Natural killer cell (primary cell): ENCODE results near the gene HOXD11. TPM values are rescaled to one million over a fixed set of nuclear protein-coding genes. Genes with fewer than 3 reads are reported as not detected.

ENCODE experiments used
- ATAC-seq, 3 donors: fragments of 150-1000 bp in 2 of 3; fragments of 200-7000 bp in 1 of 3; cut with Tn5 transposase; 1 replicate in 1 of 3; 2 replicates in 2 of 3; pipeline ENCODE4 v1.10.0; 2021; ENCODE audit warnings: mild to moderate bottlenecking in 2 of 3, moderate library complexity in 2 of 3
- DNase-seq, 2 donors: peaks; one replicate each; pipeline versions ENCODE4 v3.0.0 to v3.0.0-alpha.2; 2013 to 2021; ENCODE audit warnings: mixed read lengths in 1 of 2
- H3K27ac ChIP-seq: one replicate; pipeline ENCODE4 v1.5.1; 2013; ENCODE audit warnings: mild to moderate bottlenecking, low read length
- H3K27me3 ChIP-seq: one replicate; pipeline ENCODE4 v1.6.1; 2013; ENCODE audit warnings: low read length; ENCODE audit not compliant: control insufficient read depth, insufficient read depth
- H3K36me3 ChIP-seq: one replicate; pipeline ENCODE4 v1.6.1; 2013; ENCODE audit warnings: low read length; ENCODE audit not compliant: control insufficient read depth, insufficient read depth
- H3K4me1 ChIP-seq: one replicate; pipeline ENCODE4 v1.6.1; 2013; ENCODE audit warnings: low read length; ENCODE audit not compliant: control insufficient read depth, insufficient read depth
- H3K4me3 ChIP-seq: one replicate; pipeline ENCODE4 v1.5.1; 2013; ENCODE audit warnings: low read length
- H3K9me3 ChIP-seq: one replicate; pipeline ENCODE4 v1.6.1; 2013; ENCODE audit warnings: low read length; ENCODE audit not compliant: control insufficient read depth, insufficient read depth
- H3K27ac Mint-ChIP-seq, 2 donors: one replicate each; pipeline ENCODE4 v1.8.0; 2022; ENCODE audit warnings: mild to moderate bottlenecking in 2 of 2, mixed read lengths in 2 of 2, moderate library complexity in 1 of 2
- H3K27me3 Mint-ChIP-seq, 2 donors: one replicate each; pipeline ENCODE4 v1.8.0; 2022; ENCODE audit warnings: low read depth in 2 of 2, mixed read lengths in 2 of 2
- H3K36me3 Mint-ChIP-seq: one replicate; pipeline ENCODE4 v1.8.0; 2022; ENCODE audit warnings: mixed read lengths
- H3K4me1 Mint-ChIP-seq, 2 donors: one replicate each; pipeline ENCODE4 v1.8.0; 2022; ENCODE audit warnings: mixed read lengths in 2 of 2
- H3K4me3 Mint-ChIP-seq: one replicate; pipeline ENCODE4 v1.8.0; 2022; ENCODE audit warnings: mild to moderate bottlenecking, moderate library complexity, mixed read lengths
- H3K9me3 Mint-ChIP-seq, 2 donors: one replicate each; pipeline ENCODE4 v1.8.0; 2022; ENCODE audit warnings: mixed read lengths in 2 of 2
- CTCF ChIP-seq: fragments of 200-600 bp; IDR thresholded peaks from one replicate; pipeline ENCODE4 v1.8.0; 2022; ENCODE audit warnings: antibody characterized with exemption
- WGBS: methylation state at CpG from one replicate; pipeline ENCODE4 v1.1.7; 2013; ENCODE audit warnings: missing lambda C conversion rate; ENCODE audit not compliant: insufficient coverage; 5-methylcytosine and 5-hydroxymethylcytosine counted together
- intact Hi-C: fragments of 100-400 bp; cut with micrococcal nuclease; formaldehyde crosslinking; loops from one replicate; pipeline ENCODE4 v1.14.2; 2022
- total RNA-seq, 4 donors: library from RNA; stranded (reverse); fragments of 120-200 nt in 1 of 4; gene quantifications; one replicate each; pipeline versions ENCODE4 v1.2.3 to v1.2.4, GENCODE V29; 2013 to 2022

HOXD11 gene
- total RNA-seq, 3 donors from 2014 or later (not counting 1 experiment from before 2014, with no cell fraction given) = not detected

GRCh38 chr2:176092270-176093144, 14.6 kb upstream of the HOXD11 start, which contains the start of gene HOXD13:
Gene HOXD13 (plus strand): TSS chr2:176092721. CDS start chr2:176092891, 170 bp downstream.
- no peak within 1 kb of the TSS for H3K4me3 ChIP-seq
- Mint-ChIP-seq H3K9me3 (no peaks in the 10 kb centered on the region), H3K36me3 (peaks cover 6% of the 10 kb centered on the region), H3K27me3 (peaks cover 72 to 89% of the 10 kb centered on the region in 2 donors), H3K4me1 (peaks cover 21 to 41% of the 10 kb centered on the region in 2 donors), H3K4me3 (peak within 1 kb of the TSS; percentile 35), H3K27ac (no peak within 1 kb of the TSS)
- H3K4me1 ChIP-seq = peaks cover 27% of the 10 kb centered on the region
- H3K27ac ChIP-seq = no peak within 1 kb of the TSS
- no peak for TF ChIP-seq CTCF
- 4% methylated on average over 94 of the region's 95 CpGs for WGBS
- ATAC-seq (no peak), DNase-seq (no peak)
- peaks cover 6% of the 10 kb centered on the region for H3K9me3 ChIP-seq
- peaks cover 88% of the 10 kb centered on the region for H3K27me3 ChIP-seq
- intact Hi-C loops = no loop called here
- H3K36me3 ChIP-seq = no peaks in the 10 kb centered on the region

GRCh38 chr2:176093145-176093897, 13.8 kb upstream of the HOXD11 start:
- WGBS = 5% methylated on average over 53 of the region's 53 CpGs
- Mint-ChIP-seq H3K4me3 (peak overlapping the region; percentile 14), H3K27me3 (peaks cover 73 to 87% of the 10 kb centered on the region in 2 donors)

DNA sequence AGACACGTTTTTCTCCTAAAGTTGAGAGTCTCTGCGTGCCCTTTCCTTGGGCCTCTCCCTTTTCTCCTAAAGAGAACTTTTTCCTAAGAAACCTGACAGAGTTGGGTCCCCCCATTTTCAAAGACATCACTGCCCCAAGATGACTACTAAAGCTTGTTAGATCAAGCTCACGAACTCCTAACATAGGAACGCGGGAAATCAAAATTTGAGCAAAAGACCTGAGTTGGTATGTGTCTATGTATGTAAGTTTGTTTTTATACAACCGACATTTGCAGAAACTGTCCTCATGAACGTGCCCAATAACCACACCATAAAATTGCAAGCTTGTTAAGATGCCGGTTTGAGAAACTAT, 13.2 kb upstream of the HOXD11 start:
- peaks cover 18 to 39% of the 10 kb centered on the region in 2 donors for H3K4me1 Mint-ChIP-seq
- peaks cover 2% of the 10 kb centered on the region for H3K9me3 ChIP-seq
- no peak overlapping the region for H3K4me3 ChIP-seq
- intact Hi-C loops = no loop called here
- no peak overlapping the region for H3K27ac ChIP-seq
- 4% methylated on average over 4 of the region's 8 CpGs for WGBS
- H3K4me1 ChIP-seq = peaks cover 24% of the 10 kb centered on the region
- peak overlapping the region; percentile 14 for H3K4me3 Mint-ChIP-seq
- peak overlapping the region in 1 of 2 donors; percentile 35 for H3K27ac Mint-ChIP-seq
- peaks cover 75 to 82% of the 10 kb centered on the region in 2 donors for H3K27me3 Mint-ChIP-seq
- TF ChIP-seq CTCF = no peak
- no peaks in the 10 kb centered on the region for H3K9me3 Mint-ChIP-seq
- H3K36me3 ChIP-seq = no peaks in the 10 kb centered on the region
- no peak for DNase-seq
- H3K36me3 Mint-ChIP-seq = peaks cover 6% of the 10 kb centered on the region
- no peak for ATAC-seq
- H3K27me3 ChIP-seq = peaks cover 88% of the 10 kb centered on the region

More at GRCh38 chr2:176093145-176093897, 13.8 kb upstream of the HOXD11 start:
- no peak overlapping the region for H3K4me3 ChIP-seq
- DNase-seq (no peak), ATAC-seq (peak in 1 of 3 donors; percentile 14)
- Mint-ChIP-seq H3K9me3 (no peaks in the 10 kb centered on the region), H3K36me3 (peaks cover 6% of the 10 kb centered on the region), H3K27ac (peak overlapping the region in 1 of 2 donors; percentile 35), H3K4me1 (peaks cover 21 to 42% of the 10 kb centered on the region in 2 donors)
- H3K4me1 ChIP-seq = peaks cover 25% of the 10 kb centered on the region
- H3K36me3 ChIP-seq = no peaks in the 10 kb centered on the region
- intact Hi-C loops = no loop called here
- TF ChIP-seq CTCF = no peak
- H3K27me3 ChIP-seq = peaks cover 88% of the 10 kb centered on the region
- H3K27ac ChIP-seq = no peak overlapping the region
- peaks cover 2% of the 10 kb centered on the region for H3K9me3 ChIP-seq
